ENCODE measurements around the gene KNDC1.
"Not testable (repeated sequence)": the region's sequence is repeated elsewhere in the genome, so short reads cannot be mapped to it uniquely, and the experiment has no call there.

The KNDC1 gene, protein sequence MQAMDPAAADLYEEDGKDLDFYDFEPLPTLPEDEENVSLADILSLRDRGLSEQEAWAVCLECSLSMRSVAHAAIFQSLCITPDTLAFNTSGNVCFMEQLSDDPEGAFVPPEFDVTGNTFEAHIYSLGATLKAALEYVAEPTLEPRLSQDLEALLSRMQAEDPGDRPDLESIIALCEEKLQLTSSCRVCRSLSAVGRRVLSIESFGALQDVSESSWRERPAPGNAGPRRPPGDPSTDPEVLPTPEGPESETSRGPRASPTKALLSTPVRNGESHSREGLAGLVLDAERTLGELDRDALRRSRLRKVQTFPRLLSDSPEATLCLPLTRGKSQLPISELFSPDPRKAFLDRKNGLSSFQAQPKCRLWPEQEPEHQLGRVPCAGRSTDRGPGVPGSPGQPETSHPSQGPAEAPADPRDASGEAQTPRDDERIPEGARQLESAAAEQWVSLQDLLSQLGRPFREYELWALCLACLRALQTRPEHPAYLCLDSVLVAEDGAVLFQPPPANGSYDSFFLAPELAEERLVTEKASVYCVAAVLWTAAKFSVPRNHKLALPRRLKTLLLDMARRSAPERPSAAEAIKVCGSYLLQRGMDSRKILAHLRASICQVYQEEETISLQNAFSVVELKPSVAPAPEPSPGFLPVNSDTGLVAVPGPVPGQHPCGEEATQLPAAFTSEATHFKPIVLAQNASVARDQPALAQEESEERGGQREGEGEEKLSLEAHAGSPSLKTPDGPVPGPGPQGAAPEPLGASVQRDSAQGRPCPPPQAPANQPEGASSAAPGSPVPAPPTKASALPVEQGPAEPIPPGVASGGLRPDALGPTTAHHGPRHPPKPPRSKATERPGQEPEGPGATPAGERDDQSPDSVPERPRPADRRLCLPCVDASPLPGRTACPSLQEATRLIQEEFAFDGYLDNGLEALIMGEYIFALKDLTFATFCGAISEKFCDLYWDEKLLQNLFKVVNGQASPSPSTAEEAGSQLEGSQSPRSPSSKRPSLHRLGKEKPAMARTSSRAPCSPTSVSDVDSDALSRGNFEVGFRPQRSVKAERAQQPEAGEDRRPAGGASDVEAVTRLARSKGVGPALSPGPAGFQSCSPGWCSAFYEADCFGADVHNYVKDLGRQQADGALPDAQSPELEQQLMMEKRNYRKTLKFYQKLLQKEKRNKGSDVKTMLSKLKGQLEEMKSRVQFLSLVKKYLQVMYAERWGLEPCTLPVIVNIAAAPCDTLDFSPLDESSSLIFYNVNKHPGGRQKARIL (N-terminal part only)

DNA sequence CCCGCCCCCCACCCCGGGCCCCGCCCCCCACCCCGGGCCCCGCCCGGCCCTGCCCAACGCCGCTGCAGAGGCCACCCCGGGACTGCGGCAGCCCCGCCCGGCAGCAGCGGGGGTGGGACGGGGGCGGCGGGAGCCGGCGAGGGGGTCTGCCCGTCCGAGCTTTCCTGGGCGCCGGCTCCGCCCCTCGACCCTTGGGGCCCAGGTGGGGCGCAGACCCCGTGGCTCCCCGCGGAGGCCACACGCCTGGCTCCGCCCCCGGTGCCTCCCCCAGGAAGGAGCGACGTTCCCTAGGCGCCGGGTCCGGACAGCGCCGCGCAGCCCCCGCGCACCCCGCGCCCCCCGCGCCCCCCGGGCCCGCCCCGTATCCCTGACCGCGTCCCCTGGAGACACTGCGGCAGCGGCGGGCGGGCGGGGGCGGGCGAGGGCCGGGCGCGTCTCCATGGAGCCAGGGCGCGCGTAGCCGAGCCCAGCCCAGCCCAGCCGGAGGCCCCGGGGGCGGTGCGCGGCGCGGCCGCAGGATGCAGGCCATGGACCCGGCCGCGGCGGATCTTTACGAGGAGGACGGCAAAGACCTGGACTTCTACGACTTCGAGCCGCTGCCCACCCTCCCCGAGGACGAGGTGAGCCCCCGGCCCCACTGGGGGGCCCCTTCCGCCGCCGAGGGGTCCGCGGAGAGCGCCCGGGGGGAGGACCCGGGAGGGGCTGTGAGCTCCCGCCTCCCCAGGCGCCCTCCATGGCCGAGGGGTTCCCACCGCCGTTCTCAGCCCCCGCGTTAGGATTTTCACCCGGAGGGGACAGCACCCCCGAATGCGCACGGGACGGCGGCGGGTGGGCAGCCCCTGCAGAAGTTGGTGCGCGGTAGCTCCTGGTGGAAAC, at the start of gene KNDC1:
KNDC1 (plus strand) TSS at position 270 of the 876 bp plus-strand sequence; CDS start at position 519, 249 bp downstream.
- no peak for DNase-seq (ENCODE audit: low read depth, low spot score)

DNA sequence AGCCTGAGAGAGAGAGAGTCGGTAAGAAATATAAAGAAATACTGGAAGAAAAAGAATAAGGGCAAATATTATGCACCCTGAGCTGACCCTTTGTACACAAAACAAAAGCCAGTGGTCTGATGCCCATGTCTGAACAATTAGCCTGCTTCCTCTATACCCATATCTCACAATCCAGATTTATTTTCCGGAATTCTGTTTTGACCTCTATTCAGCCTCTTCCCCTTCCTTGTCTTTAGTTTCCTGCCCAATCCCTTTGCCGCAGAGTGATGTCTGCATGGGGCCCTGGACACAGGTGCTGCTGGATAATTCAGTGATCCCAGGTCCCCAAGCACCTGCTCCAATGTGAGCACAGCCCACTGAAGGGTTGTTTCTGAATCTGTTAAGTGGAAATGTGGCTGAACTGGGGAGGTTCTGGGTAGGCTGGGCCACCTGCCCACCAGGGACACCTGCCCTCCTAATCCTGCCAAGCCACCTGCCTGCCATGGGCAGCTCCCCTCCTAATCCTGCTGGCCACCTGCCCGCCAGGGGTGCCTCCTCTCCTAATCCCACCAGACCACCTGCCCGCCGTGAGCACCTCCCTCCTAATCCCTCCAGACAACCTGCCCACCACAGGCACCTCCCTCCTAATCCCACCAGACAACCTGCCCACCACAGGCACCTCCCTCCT, 49.3 kb upstream of the KNDC1 start:
- DNase-seq (ENCODE audit: low read depth, low spot score), result no peak

- DNase-seq (ENCODE audit: low read depth, low spot score), result not testable (repeated sequence)
Measured at GRCh38 chr10:133111640-133112039, 48.4 kb upstream of the KNDC1 start.

DNA sequence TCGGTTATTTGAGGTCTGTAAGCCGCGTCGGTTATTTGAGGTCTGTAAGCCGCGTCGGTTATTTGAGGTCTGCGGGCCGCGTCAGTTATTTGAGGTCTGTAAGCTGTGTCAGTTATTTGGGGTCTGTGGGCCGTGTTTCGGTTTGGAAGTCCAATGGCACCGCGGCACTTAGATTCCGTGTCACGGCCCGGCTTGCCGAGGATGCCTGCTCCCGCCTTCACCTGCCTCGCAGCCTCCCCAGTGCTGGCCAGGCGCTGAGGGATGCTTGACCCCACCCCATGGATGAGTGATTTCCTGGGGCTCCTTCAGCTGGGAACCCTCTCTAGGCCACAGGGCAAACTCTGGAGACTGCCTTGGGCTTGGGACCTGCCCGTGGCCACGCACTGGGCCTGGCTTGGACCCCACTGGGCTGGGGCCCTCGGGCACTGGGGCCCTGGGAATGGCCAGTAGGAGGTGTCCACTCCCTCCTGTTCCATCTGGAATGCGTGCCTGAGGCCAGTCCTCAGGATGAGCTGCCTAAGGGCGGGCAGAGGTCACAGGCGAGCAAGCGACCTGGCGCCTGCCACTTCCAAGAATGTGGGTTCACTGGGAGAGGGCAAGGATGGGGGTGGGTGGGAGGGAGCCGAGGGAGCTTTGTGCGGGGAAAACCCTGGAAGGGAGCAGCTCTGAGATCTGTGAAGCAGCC, 46.7 kb upstream of the KNDC1 start:
- no peak for DNase-seq (ENCODE audit: low read depth, low spot score)

- no peak for DNase-seq (ENCODE audit: low read depth, low spot score)
Measured at GRCh38 chr10:133113847-133114246, 46.2 kb upstream of the KNDC1 start.

GRCh38 chr10:133114251-133114650, 45.8 kb upstream of the KNDC1 start:
- DNase-seq (ENCODE audit: low read depth, low spot score), result no peak

DNA sequence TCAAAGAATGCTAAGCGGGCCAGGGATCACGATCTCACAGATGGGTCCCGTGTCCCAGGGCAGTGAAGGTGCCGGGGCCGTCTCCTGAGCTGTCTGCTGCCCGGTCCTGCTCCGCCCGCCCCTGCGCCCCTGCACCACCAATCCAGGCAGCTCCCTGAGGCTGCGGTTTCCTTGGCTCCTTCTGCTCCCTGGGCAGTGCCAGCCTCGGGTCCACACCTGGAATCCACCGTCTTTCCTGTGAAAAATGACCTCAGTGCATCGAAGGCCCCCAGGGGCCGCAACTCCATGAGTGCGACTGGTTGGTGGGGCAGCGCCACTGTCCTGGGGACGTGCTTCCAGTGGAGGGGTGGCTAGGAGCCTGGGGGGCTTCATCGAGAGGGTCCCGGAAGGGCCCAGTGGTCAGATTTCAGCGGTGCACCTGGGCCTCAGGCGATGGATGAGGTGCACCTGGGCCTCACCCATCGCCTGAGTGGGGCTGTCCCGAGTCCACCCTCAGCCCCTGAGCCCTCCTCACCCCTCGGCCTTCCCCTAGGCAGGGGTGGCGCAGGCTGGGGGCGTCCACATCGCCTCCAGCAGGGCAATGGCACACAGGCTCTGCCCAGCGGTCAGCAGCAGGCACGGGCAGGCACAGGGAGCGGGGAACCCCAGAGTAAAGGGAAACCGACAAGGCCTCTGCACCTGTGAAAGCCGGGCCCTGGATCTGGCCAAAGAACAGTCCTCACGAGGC, 45.1 kb upstream of the KNDC1 start:
- no peak for DNase-seq (ENCODE audit: low read depth, low spot score)

DNA sequence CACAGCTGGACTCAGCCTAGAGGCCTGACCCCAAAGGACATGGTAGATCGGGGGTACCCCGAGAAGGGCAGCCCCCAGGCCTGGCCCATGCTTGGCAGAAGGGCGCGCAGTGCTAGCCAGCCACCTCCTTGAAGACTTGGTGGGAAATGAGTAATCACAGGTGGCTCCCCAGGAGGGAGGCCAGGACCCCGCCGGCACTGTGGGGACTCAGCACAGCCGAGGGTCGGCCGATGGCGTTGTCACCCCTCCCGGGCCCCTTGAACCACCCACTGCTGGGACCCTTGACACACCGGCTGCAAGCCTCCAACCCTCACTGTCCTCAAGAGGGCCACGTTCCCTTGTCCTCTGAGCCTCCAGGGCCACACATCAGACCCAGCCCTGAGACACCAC, 44.6 kb upstream of the KNDC1 start:
- no peak for DNase-seq (ENCODE audit: low read depth, low spot score)

- no peak for DNase-seq (ENCODE audit: low read depth, low spot score)
Measured at GRCh38 chr10:133115976-133116375, 44.0 kb upstream of the KNDC1 start.

- no peak for DNase-seq (ENCODE audit: low read depth, low spot score)
Measured at GRCh38 chr10:133116455-133116854, 43.6 kb upstream of the KNDC1 start.

DNA sequence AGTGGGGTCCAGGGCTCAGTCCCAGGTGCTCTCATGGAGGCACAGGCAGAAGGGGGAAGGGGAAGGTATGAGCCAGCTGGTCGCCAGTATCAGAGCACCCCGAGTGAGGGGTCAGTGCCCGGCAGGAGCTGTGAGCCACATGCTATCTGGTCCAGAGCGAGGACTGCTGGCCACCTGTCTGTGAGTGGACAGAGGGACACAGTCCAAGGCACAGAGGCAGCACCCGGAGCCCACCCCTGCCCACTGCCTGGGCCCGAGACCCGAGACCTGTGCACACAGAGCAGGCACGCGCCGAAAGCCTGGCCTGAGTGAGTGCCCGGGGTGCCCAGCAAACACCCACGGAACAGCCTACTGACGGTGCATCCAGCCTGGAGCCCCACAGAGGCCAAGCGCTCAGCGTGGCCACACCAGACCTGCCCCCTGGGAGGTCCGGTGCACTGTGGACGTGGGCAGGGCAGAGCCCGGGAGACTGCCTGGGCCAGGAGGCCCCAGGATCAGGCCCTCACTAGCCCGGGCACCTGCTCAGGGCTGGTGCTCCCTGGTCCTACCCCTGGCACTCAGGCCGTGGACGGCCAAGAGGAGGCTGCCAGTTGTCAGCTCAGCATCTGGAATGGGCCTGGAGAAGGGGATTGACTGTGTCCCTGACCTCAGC, 42.9 kb upstream of the KNDC1 start:
- no peak for DNase-seq (ENCODE audit: low read depth, low spot score)

- no peak for DNase-seq (ENCODE audit: low read depth, low spot score)
Measured at GRCh38 chr10:133117688-133118071, 42.3 kb upstream of the KNDC1 start.

GRCh38 chr10:133121479-133121878, 38.5 kb upstream of the KNDC1 start:
- DNase-seq (ENCODE audit: low read depth, low spot score), result no peak

GRCh38 chr10:133122171-133122935, 37.7 kb upstream of the KNDC1 start:
- DNase-seq (ENCODE audit: low read depth, low spot score), result no peak

DNA sequence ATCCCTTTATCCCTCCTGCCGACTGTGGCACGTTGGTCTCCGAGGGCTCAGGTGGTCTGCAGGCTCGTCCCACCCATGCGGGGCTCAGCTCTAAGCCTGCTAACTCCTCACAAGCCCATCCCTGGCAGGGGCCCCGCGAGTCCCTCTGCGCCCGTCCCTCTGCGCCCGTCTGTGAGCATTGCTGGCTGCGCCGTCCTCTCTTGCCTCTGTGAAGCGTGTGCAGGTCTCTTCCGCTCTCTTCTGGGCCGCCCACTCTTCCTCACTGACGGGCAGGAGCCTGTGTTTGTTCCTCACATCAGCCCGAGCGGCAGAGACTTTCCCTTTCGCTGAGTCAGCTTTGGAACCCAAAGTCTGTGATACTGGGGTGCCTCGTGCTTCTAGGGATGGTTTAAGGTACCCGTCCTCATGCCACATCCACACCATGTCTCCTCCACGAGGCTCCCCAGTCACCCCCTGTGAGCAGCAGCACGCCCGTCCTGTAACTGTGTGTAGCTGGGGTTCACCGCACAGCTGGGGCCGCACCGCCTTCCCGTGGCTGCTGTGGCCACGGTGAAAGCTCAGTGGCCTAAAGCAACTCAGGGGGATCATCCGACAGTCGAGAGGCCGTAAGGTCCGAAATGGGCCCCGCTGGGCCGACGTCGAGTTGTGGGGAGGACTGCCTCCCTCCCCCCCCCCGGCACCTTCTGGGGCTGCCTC, 36.8 kb upstream of the KNDC1 start:
- DNase-seq (ENCODE audit: low read depth, low spot score), result no peak

- DNase-seq (ENCODE audit: low read depth, low spot score), result no peak
Measured at GRCh38 chr10:133123746-133124356, 36.2 kb upstream of the KNDC1 start.
